ENCODE results near the gene FUT7. TPM values are rescaled to one million over a fixed set of nuclear protein-coding genes. Genes with fewer than 3 reads are reported as not detected.

Gene FUT7
- total RNA-seq, 1 experiment from 2014 or later: not detected

- ATAC-seq (no peak), DNase-seq (ENCODE audit: low read depth, low spot score) (no peak)
- ChIA-PET RAD21 (ENCODE audit: low non-redundant PET in 1 of 2, low total read pairs in 2 of 2, uncharacterized antibody in 2 of 2, unreplicated experiment in 2 of 2) (no interaction called here), CTCF (no interaction called here), POLR2A (no interaction called here)
- Histone ChIP-seq H3K9me3 (ENCODE audit: control insufficient read depth in 1 of 2, insufficient read depth in 1 of 2, low read depth in 1 of 2, low read length in 2 of 2) (no peaks in the 10 kb centered on the region; a peak in 1 of 4 replicates), H3K4me1 (ENCODE audit: control insufficient read depth in 1 of 2, insufficient read depth in 2 of 2, low read length in 2 of 2) (peaks cover 52 to 70% of the 10 kb centered on the region in 2 experiments), H3K79me2 (ENCODE audit: insufficient read depth, low read length) (peaks cover 20% of the 10 kb centered on the region), H2AFZ (ENCODE audit: low read depth, low read length, poor library complexity, severe bottlenecking) (no peak overlapping the region), H3K9me2 (ENCODE audit: insufficient read depth) (no peaks in the 10 kb centered on the region), H3K4me2 (ENCODE audit: low read length) (peak overlapping the region; percentile 88; the same call in 1 of the 2 replicates), H3K36me3 (ENCODE audit: control insufficient read depth in 1 of 2, insufficient read depth in 2 of 2, low read length in 2 of 2) (peaks cover 0 to 12% of the 10 kb centered on the region in 2 experiments; a peak in 2 of 4 replicates), H3K27me3 (ENCODE audit: insufficient read depth, low read length) (no peaks in the 10 kb centered on the region), H3K4me3 (replicated peaks in 1 of 2; ENCODE audit: low read depth in 1 of 2, low read length in 2 of 2) (no peak overlapping the region), H3K27ac (ENCODE audit: low read depth, low read length) (peak overlapping the region; percentile 95; the same call in 1 of the 2 replicates), H3K9ac (ENCODE audit: low read length) (no peak overlapping the region), H4K20me1 (ENCODE audit: insufficient read depth) (no peaks in the 10 kb centered on the region)
- intact Hi-C loops (cut with micrococcal nuclease): no loop called here
- TF ChIP-seq ZNF274 (IDR thresholded peaks at IDR 0.05; ENCODE audit: low read depth, low read length) (no peak), TCF7L2 (IDR thresholded peaks at IDR 0.05; ENCODE audit: borderline replicate concordance, extremely low read depth, insufficient read depth, insufficient read length) (no peak), EZH2phosphoT487 (IDR thresholded peaks at IDR 0.05; ENCODE audit: borderline replicate concordance) (no peak), SIN3A (IDR thresholded peaks at IDR 0.05; ENCODE audit: low read depth) (no peak), SRF (IDR thresholded peaks at IDR 0.05; ENCODE audit: low read depth) (no peak), RAD21 (IDR thresholded peaks at IDR 0.05; ENCODE audit: low read depth) (no peak), ZBTB33 (IDR thresholded peaks at IDR 0.05; ENCODE audit: extremely low read depth, insufficient replicate concordance, low read length) (no peak), CBX3 (IDR thresholded peaks at IDR 0.05; ENCODE audit: low read depth) (no peak), EZH2 (IDR thresholded peaks at IDR 0.05) (no peak), JUND (IDR thresholded peaks at IDR 0.05) (no peak), MAX (IDR thresholded peaks at IDR 0.05) (no peak), POLR2A (IDR thresholded peaks at IDR 0.05; ENCODE audit: borderline replicate concordance, extremely low read depth, insufficient read depth, insufficient read length) (no peak)
- BruUV-seq (replicated peaks): no TSS peak
These were observed 37.0 kb downstream of the FUT7 start for GRCh38 chr9:136994888-136995230.
